Eye (tissue), 1 donor: ENCODE data around the gene GEMIN7.

Experiments
- DNase-seq: peaks from one replicate; pipeline ENCODE4 v3.0.0-alpha.2; 2015

Gene GEMIN7

GRCh38 chr19:45063851-45064801, 14.9 kb upstream of the GEMIN7 start:
- no peak for DNase-seq

- DNase-seq = no peak
Measured at GRCh38 chr19:45066921-45067661, 12.0 kb upstream of the GEMIN7 start.

GRCh38 chr19:45068041-45068440, 11.0 kb upstream of the GEMIN7 start:
- no peak for DNase-seq

GRCh38 chr19:45069056-45069455, 10.0 kb upstream of the GEMIN7 start:
- no peak for DNase-seq

- DNase-seq = no peak
Measured at GRCh38 chr19:45070214-45070613, 8.8 kb upstream of the GEMIN7 start.

GRCh38 chr19:45070861-45071544, 8.1 kb upstream of the GEMIN7 start:
- no peak for DNase-seq

GRCh38 chr19:45071545-45071938, 7.5 kb upstream of the GEMIN7 start:
- no peak for DNase-seq

- DNase-seq = no peak
Measured at GRCh38 chr19:45071969-45072790, 6.9 kb upstream of the GEMIN7 start.

GRCh38 chr19:45074744-45075300, 4.2 kb upstream of the GEMIN7 start:
- DNase-seq = no peak

GRCh38 chr19:45075301-45076028, 3.6 kb upstream of the GEMIN7 start:
- peak; percentile 47 for DNase-seq

GRCh38 chr19:45076029-45076850, 2.8 kb upstream of the GEMIN7 start, which contains the start of gene ZNF296:
Gene ZNF296 (minus strand): TSS chr19:45076478. CDS start chr19:45076373, 105 bp downstream.
- DNase-seq = peak; percentile 58

- DNase-seq = no peak
Measured at GRCh38 chr19:45076851-45077730, 2.0 kb upstream of the GEMIN7 start.

GRCh38 chr19:45078390-45079062, 534 bp upstream of the GEMIN7 start:
- no peak for DNase-seq

GRCh38 chr19:45079911-45080370, 881 bp downstream of the GEMIN7 start:
- DNase-seq = no peak

- DNase-seq = no peak
Measured at GRCh38 chr19:45082170-45082569, 3.1 kb downstream of the GEMIN7 start.

GRCh38 chr19:45086480-45086879, 7.4 kb downstream of the GEMIN7 start:
- DNase-seq = no peak

GRCh38 chr19:45087531-45087930, 8.5 kb downstream of the GEMIN7 start:
- no peak for DNase-seq

- no peak for DNase-seq
Measured at GRCh38 chr19:45090034-45090433, 11.0 kb downstream of the GEMIN7 start.

- no peak for DNase-seq
Measured at GRCh38 chr19:45090606-45091005, 11.5 kb downstream of the GEMIN7 start.
